MM.1S (cell line): ENCODE results near the gene LRRC56.

Experiments
- EZH2 ChIP-seq: fragments of 300-600 bp; sonication (generic); optimal IDR thresholded peaks from 2 replicates; pipeline ENCODE3; 2017; ENCODE audit warnings: low read depth, mild to moderate bottlenecking, antibody characterized with exemption, low read length, mixed read lengths
- EZH2phosphoT487 ChIP-seq: fragments of 300-600 bp; sonication (generic); IDR thresholded peaks from 2 replicates; pipeline ENCODE4 v1.6.1; 2018; ENCODE audit warnings: antibody characterized with exemption, low read length
- TF ChIP-seq, protein P1 (sequence below): fragments of 300-600 bp; sonication (generic); IDR thresholded peaks from 2 replicates; pipeline ENCODE4 v1.5.1; 2016; ENCODE audit warnings: antibody characterized with exemption, low read length, mixed read lengths

DNA sequence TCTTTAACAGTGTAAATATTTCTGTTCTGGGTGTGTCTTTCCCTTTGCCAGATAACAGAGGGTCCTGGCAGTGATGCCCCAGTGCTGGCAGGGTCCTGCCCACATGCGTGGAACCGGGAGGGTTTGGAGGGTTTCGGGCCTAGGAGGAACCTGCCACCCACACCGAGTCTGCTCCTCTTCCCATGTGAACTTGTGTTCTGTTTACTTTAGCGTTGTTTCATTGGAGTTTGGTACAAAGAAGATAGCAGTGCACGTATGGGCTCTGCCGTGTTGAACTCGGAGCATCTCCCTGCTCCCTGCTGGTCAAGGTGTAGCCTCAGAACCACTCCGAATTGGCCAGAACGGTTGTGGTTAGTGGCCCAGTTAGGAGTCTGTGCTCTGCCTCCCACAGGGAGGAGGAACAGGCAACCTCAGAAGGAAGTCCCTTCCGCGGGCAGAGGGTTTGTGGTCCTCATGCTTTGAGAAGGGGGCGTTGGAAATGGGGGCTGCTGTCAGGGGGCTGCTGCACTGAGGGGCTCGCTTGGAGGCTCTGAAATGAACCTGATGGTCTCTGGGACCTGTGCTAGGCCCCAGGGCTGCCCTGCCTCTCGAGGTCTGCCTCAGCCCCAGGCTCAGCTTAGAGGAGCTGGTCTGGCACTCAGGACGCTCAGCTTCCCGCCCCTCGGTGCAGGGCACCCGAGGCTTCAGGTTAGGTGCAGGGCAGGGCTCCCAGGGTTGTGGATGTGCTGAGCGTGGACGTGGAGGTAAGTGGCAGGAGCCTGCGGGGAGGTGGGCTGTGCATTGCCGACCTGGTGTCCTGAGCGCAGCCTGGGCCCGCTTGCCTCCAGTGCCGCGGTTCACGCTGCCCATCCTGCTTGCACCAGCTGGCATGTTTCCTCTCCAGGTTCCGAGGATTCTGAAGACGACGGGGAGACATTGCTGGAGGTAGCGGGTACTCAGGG, 49.3 kb downstream of the LRRC56 start:
- TF ChIP-seq, protein P1, sequence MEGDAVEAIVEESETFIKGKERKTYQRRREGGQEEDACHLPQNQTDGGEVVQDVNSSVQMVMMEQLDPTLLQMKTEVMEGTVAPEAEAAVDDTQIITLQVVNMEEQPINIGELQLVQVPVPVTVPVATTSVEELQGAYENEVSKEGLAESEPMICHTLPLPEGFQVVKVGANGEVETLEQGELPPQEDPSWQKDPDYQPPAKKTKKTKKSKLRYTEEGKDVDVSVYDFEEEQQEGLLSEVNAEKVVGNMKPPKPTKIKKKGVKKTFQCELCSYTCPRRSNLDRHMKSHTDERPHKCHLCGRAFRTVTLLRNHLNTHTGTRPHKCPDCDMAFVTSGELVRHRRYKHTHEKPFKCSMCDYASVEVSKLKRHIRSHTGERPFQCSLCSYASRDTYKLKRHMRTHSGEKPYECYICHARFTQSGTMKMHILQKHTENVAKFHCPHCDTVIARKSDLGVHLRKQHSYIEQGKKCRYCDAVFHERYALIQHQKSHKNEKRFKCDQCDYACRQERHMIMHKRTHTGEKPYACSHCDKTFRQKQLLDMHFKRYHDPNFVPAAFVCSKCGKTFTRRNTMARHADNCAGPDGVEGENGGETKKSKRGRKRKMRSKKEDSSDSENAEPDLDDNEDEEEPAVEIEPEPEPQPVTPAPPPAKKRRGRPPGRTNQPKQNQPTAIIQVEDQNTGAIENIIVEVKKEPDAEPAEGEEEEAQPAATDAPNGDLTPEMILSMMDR: no peak
- TF ChIP-seq EZH2 (no peak), EZH2phosphoT487 (no peak)
